Measurements from ENCODE around the gene KRTAP10-7. TPM values are rescaled to one million over a fixed set of nuclear protein-coding genes. Genes with fewer than 3 reads are reported as not detected.
"Not testable (repeated sequence)": the region's sequence is repeated elsewhere in the genome, so short reads cannot be mapped to it uniquely, and the experiment has no call there.

Gene KRTAP10-7
- total RNA-seq: not detected

GRCh38 chr21:44600118-44600978 is at the start of gene KRTAP10-7:
TSS of gene KRTAP10-7 (plus strand) at chr21:44600597. CDS start at chr21:44600622, 25 bp downstream.
- DNase-seq (ENCODE audit: low spot score); ATAC-seq (ENCODE audit: low FRiP score): not testable (repeated sequence)

GRCh38 chr21:44550807-44551206 is 49.6 kb upstream of the KRTAP10-7 start:
- DNase-seq (ENCODE audit: low spot score): no peak
- TF ChIP-seq CTCF (IDR thresholded peaks at IDR 0.05): no peak
- ATAC-seq (ENCODE audit: low FRiP score): no peak

- ATAC-seq (ENCODE audit: low FRiP score) (no peak), DNase-seq (ENCODE audit: low spot score) (no peak)
- no peak for TF ChIP-seq CTCF (IDR thresholded peaks at IDR 0.05)
Observed at GRCh38 chr21:44551340-44551961, 48.9 kb upstream of the KRTAP10-7 start, which contains the start of gene KRTAP10-2. TSS of gene KRTAP10-2 (minus strand) at chr21:44551505. CDS start at chr21:44551458, 47 bp downstream.

GRCh38 chr21:44552136-44552535 is 48.3 kb upstream of the KRTAP10-7 start:
- no peak for ATAC-seq (ENCODE audit: low FRiP score)
- no peak for DNase-seq (ENCODE audit: low spot score)

GRCh38 chr21:44552681-44553080 is 47.7 kb upstream of the KRTAP10-7 start:
- no peak for DNase-seq (ENCODE audit: low spot score)
- ATAC-seq (ENCODE audit: low FRiP score): no peak
- TF ChIP-seq CTCF (IDR thresholded peaks at IDR 0.05): no peak

More at GRCh38 chr21:44552136-44552535, 48.3 kb upstream of the KRTAP10-7 start:
- TF ChIP-seq CTCF (IDR thresholded peaks at IDR 0.05): no peak

- DNase-seq (ENCODE audit: low spot score): no peak
- no peak for TF ChIP-seq CTCF (IDR thresholded peaks at IDR 0.05)
- no peak for ATAC-seq (ENCODE audit: low FRiP score)
Observed at GRCh38 chr21:44555200-44555875, 45.1 kb upstream of the KRTAP10-7 start.

GRCh38 chr21:44556879-44557278 is 43.5 kb upstream of the KRTAP10-7 start:
- DNase-seq (ENCODE audit: low spot score) (no peak), ATAC-seq (ENCODE audit: low FRiP score) (no peak)
- TF ChIP-seq CTCF (IDR thresholded peaks at IDR 0.05): no peak

Data from omental fat pad (tissue), 4 donors.